Liver (tissue), 9 donors: ENCODE data around the gene CEL. TPM values are rescaled to one million over a fixed set of nuclear protein-coding genes. Genes with fewer than 3 reads are reported as not detected.
"Not testable (repeated sequence)": the region's sequence is repeated elsewhere in the genome, so short reads cannot be mapped to it uniquely, and the experiment has no call there.

ENCODE experiments used
- DNase-seq: peaks from one replicate; pipeline ENCODE4 v3.0.0-alpha.2; 2017; ENCODE audit warnings: low spot score
- H3K27ac ChIP-seq, 2 donors: one replicate each; pipeline ENCODE4 v1.7.0; 2013; ENCODE audit warnings: inconsistent platforms in 2 of 2, low read length in 2 of 2, control low read depth in 1 of 2, low read depth in 1 of 2, mild to moderate bottlenecking in 1 of 2
- H3K27me3 ChIP-seq, 4 donors: one replicate each; pipeline versions ENCODE4 v1.6.1 to v1.7.0; 2013; ENCODE audit warnings: low read length in 3 of 4, inconsistent platforms in 1 of 4, mild to moderate bottlenecking in 1 of 4, moderate library complexity in 1 of 4; ENCODE audit not compliant: control insufficient read depth in 4 of 4, insufficient read depth in 4 of 4
- H3K36me3 ChIP-seq, 4 donors: one replicate each; pipeline versions ENCODE4 v1.6.1 to v1.7.0; 2013; ENCODE audit warnings: low read length in 3 of 4, mild to moderate bottlenecking in 3 of 4, low read depth in 1 of 4, moderate library complexity in 1 of 4; ENCODE audit not compliant: control insufficient read depth in 4 of 4, insufficient read depth in 3 of 4
- H3K4me1 ChIP-seq, 4 donors: one replicate each; pipeline versions ENCODE4 v1.6.1 to v1.7.0; 2013; ENCODE audit warnings: low read length in 3 of 4, mild to moderate bottlenecking in 3 of 4, moderate library complexity in 1 of 4; ENCODE audit not compliant: control insufficient read depth in 4 of 4, insufficient read depth in 4 of 4
- H3K4me3 ChIP-seq, 3 donors: one replicate each; pipeline versions ENCODE4 v1.6.1 to v1.7.0; 2013; ENCODE audit warnings: low read length in 3 of 3, control low read depth in 1 of 3, low read depth in 1 of 3, mild to moderate bottlenecking in 1 of 3
- H3K9ac ChIP-seq, 2 donors: one replicate each; pipeline ENCODE4 v1.7.0; 2013; ENCODE audit warnings: low read length in 2 of 2, mild to moderate bottlenecking in 2 of 2, moderate library complexity in 2 of 2, control low read depth in 1 of 2, low read depth in 1 of 2
- H3K9me3 ChIP-seq, 4 donors: one replicate each; pipeline versions ENCODE4 v1.6.1 to v1.7.0; 2013; ENCODE audit warnings: low read length in 3 of 4; ENCODE audit not compliant: control insufficient read depth in 4 of 4
- ATF3 ChIP-seq: IDR thresholded peaks from 2 replicates; pipeline ENCODE4 v1.6.1; 2016; ENCODE audit warnings: antibody characterized with exemption
- CTCF ChIP-seq: fragments of 150-350 bp; IDR thresholded peaks from 2 replicates; pipeline ENCODE4 v1.5.1; 2017; ENCODE audit warnings: improper control_type of control experiment, low read depth, low read length; ENCODE audit not compliant: missing input control
- FOXA1 ChIP-seq: IDR thresholded peaks from 2 replicates; pipeline ENCODE4 v1.6.1; 2016; ENCODE audit warnings: antibody characterized with exemption
- FOXA2 ChIP-seq: IDR thresholded peaks from 2 replicates; pipeline ENCODE4 v1.6.1; 2016; ENCODE audit warnings: antibody characterized with exemption
- HNF4A ChIP-seq, 2 donors: conservative IDR thresholded peaks; 2 replicates each; pipeline ENCODE4 v1.6.1; 2016; ENCODE audit warnings: antibody characterized with exemption in 2 of 2, mild to moderate bottlenecking in 2 of 2
- HNF4G ChIP-seq: IDR thresholded peaks from 2 replicates; pipeline ENCODE4 v1.6.1; 2016; ENCODE audit warnings: antibody characterized with exemption
- MAX ChIP-seq: IDR thresholded peaks from 2 replicates; pipeline ENCODE4 v1.6.1; 2016; ENCODE audit warnings: antibody characterized with exemption
- NR2F2 ChIP-seq: IDR thresholded peaks from 2 replicates; pipeline ENCODE4 v1.6.1; 2016; ENCODE audit warnings: antibody characterized with exemption
- SP1 ChIP-seq: IDR thresholded peaks from 2 replicates; pipeline ENCODE4 v1.6.1; 2018; ENCODE audit warnings: antibody characterized with exemption, mild to moderate bottlenecking
- TAF1 ChIP-seq: conservative IDR thresholded peaks from 2 replicates; pipeline ENCODE4 v1.6.1; 2016; ENCODE audit warnings: antibody characterized with exemption, mild to moderate bottlenecking
- YY1 ChIP-seq: IDR thresholded peaks from 2 replicates; pipeline ENCODE4 v1.6.1; 2016; ENCODE audit warnings: antibody characterized with exemption, mild to moderate bottlenecking
- ZBTB33 ChIP-seq: IDR thresholded peaks from 2 replicates; pipeline ENCODE4 v1.6.1; 2016; ENCODE audit warnings: antibody characterized with exemption
- WGBS: extraction: QIAGEN DNeasy Blood & Tissue Kit; methylation state at CpG from one replicate; pipeline ENCODE4 v1.1.7; 2013; 5-methylcytosine and 5-hydroxymethylcytosine counted together
- polyA plus RNA-seq, 2 donors: library from polyadenylated mRNA; stranded (reverse) in 1 of 2; unstranded in 1 of 2; fragments of 200-250 nt in 1 of 2; fragments of >200 nt in 1 of 2; fragmentation: Nextera tagmentation in 1 of 2; extraction: Ambion mirVana in 1 of 2; gene quantifications; one replicate each; pipeline versions ENCODE4 v1.2.1 to v1.2.3, GENCODE V29; 2013 to 2015
- total RNA-seq, 2 donors: library from RNA; depleted of rRNA; stranded (reverse); fragments of >200 nt; gene quantifications; one replicate each; pipeline ENCODE4 v1.2.3, GENCODE V29; 2014
- donor health status: healthy.
- donor health status: healthy.
- donor health status: healthy.
- donor health status: healthy.
- donor health status: healthy.

The CEL gene
- total and polyA plus RNA-seq, 4 donors, result 0.08 to 0.25 (median 0.09) TPM; not detected in 1

GRCh38 chr9:133083688-133084087 lies 21.9 kb downstream of the CEL start:
- DNase-seq, result not testable (repeated sequence)

GRCh38 chr9:133086212-133086860 lies 24.6 kb downstream of the CEL start:
- not testable (repeated sequence) for DNase-seq, H3K4me3 ChIP-seq, H3K4me1 ChIP-seq, H3K27me3 ChIP-seq, H3K36me3 ChIP-seq, H3K27ac ChIP-seq, H3K9me3 ChIP-seq, H3K9ac ChIP-seq
- 89% methylated on average over 17 of the region's 17 CpGs for WGBS

More at GRCh38 chr9:133083688-133084087, 21.9 kb downstream of the CEL start:
- not testable (repeated sequence) for H3K4me1 ChIP-seq, H3K4me3 ChIP-seq, H3K9ac ChIP-seq, H3K27ac ChIP-seq, H3K36me3 ChIP-seq, H3K27me3 ChIP-seq, H3K9me3 ChIP-seq
- WGBS, result 79% methylated on average over 9 of the region's 9 CpGs

- Histone ChIP-seq H3K9ac (no peak overlapping the region), H3K36me3 (no peaks in the 10 kb centered on the region), H3K9me3 (no peaks in the 10 kb centered on the region), H3K27me3 (no peaks in the 10 kb centered on the region), H3K27ac (no peak overlapping the region), H3K4me3 (no peak overlapping the region), H3K4me1 (no peaks in the 10 kb centered on the region)
- WGBS, result 84% methylated on average over 15 of the region's 15 CpGs
- no peak for DNase-seq
- TF ChIP-seq ZBTB33, result no peak
- TF ChIP-seq NR2F2, result no peak
- no peak for TF ChIP-seq ATF3
- no peak for TF ChIP-seq CTCF
- no peak for TF ChIP-seq HNF4G
- TF ChIP-seq YY1, result no peak
- no peak for TF ChIP-seq TAF1
- no peak for TF ChIP-seq SP1
- no peak for TF ChIP-seq FOXA2
- TF ChIP-seq HNF4A (conservative IDR thresholded peaks at IDR 0.05), result no peak
- TF ChIP-seq MAX, result no peak
- no peak for TF ChIP-seq FOXA1
These were observed 25.1 kb downstream of the CEL start for GRCh38 chr9:133086894-133087293.
